DOHH2 (cell line): ENCODE measurements around the gene RPS5.

Experiments used
- EZH2phosphoT487 ChIP-seq: fragments of 200-600 bp; sonication (generic); IDR thresholded peaks from 2 replicates; pipeline ENCODE4 v1.6.1; 2017; ENCODE audit warnings: borderline replicate concordance, mild to moderate bottlenecking, antibody characterized with exemption, low read length, moderate library complexity, mixed read lengths
- TF ChIP-seq, protein P1 (sequence below): fragments of 200-600 bp; sonication (generic); IDR thresholded peaks from one replicate; pipeline ENCODE4 v1.5.1; 2014; ENCODE audit warnings: antibody characterized with exemption, mild to moderate bottlenecking, low read depth, low read length; ENCODE audit not compliant: poor library complexity, severe bottlenecking

DNA sequence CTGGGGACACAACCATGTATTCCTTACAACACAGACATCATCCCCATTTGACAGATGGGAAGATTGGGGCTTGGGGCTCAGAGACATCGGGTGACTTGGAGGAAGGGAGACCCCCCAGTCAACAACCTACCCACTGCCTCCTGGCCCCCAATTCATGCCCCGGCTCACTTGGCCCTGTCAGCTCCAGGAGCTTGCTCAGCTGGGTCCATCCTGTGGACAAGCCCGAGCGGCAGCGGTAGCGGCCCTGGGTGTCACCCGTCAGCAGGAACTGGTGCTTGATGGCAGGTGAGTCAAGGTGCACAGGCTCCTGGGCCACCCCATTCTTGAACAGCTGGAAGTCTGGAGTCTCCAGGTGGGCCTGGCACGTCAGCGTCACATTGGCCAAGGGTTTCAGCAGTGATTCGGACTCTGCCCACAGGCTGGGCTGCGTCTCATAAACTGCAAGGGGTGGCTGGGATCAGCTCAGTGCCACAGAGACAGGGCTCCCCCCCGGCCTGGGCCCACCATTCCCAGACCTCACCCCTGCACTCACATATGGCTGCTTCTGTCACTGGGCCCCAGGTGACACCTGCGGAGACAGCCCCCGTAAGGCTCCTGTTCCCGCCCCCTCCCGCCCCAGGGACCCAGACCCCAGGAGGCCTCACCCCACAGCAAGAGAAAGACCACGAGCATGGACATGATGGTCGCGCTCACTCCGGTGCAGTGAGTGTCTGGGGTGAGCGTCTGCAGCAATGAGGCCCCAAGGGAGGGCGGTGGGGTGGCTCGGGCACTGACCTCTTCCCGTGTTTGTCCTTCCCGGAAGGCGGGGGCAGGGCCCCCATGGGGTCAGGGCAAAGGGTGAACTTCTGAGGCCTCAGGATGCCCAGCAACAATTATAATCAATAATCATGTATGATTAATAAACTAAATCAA lies 34.1 kb upstream of the RPS5 start, which contains the start of gene A1BG:
- TF ChIP-seq, protein P1, sequence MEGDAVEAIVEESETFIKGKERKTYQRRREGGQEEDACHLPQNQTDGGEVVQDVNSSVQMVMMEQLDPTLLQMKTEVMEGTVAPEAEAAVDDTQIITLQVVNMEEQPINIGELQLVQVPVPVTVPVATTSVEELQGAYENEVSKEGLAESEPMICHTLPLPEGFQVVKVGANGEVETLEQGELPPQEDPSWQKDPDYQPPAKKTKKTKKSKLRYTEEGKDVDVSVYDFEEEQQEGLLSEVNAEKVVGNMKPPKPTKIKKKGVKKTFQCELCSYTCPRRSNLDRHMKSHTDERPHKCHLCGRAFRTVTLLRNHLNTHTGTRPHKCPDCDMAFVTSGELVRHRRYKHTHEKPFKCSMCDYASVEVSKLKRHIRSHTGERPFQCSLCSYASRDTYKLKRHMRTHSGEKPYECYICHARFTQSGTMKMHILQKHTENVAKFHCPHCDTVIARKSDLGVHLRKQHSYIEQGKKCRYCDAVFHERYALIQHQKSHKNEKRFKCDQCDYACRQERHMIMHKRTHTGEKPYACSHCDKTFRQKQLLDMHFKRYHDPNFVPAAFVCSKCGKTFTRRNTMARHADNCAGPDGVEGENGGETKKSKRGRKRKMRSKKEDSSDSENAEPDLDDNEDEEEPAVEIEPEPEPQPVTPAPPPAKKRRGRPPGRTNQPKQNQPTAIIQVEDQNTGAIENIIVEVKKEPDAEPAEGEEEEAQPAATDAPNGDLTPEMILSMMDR, result no peak
- no peak for TF ChIP-seq EZH2phosphoT487
